GM18499 (cell line): ENCODE measurements around the gene DEFB124.
"Not testable (repeated sequence)": the region's sequence is repeated elsewhere in the genome, so short reads cannot be mapped to it uniquely, and the experiment has no call there.

Source experiments
- ATAC-seq: cut with Tn5 transposase; IDR thresholded peaks from one replicate; pipeline ENCODE4 v1.9.1; 2021; ENCODE audit warnings: moderate number of reproducible peaks; ENCODE audit not compliant: insufficient read depth, unreplicated experiment

DEFB124 gene, protein sequence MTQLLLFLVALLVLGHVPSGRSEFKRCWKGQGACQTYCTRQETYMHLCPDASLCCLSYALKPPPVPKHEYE

DNA sequence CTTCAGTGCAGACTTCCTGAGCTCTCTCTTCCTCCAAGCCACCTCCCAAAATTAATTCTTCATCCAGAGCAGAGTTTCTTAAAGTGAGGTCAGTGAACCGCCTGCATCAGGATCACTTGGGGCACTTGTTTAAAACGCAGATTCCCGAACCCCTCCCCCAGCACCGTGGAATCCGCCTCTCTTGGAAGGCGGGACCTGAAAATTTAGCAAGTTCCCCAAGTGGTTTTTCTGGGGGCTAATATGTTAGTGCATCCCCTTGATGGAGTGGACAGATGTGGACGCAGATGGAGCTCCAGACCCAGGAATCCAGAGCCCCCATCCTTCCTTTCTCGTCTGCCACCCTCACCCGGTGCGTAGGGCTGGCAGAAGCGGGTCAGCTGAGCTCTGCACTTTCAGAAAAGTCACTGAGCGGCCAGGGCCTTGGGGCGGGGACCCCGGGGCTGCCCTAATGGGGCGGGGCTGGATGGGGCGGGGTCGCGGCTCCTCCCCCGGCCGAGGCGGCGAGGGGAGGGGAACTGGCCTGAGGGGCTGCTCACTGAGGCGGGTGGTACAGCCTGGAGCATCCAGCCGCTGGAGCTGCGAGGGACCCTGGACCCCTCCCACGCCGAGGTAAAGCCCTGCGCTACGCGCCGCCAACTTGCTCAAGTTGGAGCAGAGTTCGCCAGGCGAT, at the start of gene DEFB124, which contains the start of gene REM1:
Gene DEFB124 (minus strand): TSS at position 370 of the 670 bp plus-strand sequence. CDS start 2,114 bp downstream, outside the sequence.
Gene REM1 (plus strand): TSS at position 531 of the 670 bp plus-strand sequence. CDS start 1,158 bp downstream, outside the sequence.
- ATAC-seq, result no peak

DNA sequence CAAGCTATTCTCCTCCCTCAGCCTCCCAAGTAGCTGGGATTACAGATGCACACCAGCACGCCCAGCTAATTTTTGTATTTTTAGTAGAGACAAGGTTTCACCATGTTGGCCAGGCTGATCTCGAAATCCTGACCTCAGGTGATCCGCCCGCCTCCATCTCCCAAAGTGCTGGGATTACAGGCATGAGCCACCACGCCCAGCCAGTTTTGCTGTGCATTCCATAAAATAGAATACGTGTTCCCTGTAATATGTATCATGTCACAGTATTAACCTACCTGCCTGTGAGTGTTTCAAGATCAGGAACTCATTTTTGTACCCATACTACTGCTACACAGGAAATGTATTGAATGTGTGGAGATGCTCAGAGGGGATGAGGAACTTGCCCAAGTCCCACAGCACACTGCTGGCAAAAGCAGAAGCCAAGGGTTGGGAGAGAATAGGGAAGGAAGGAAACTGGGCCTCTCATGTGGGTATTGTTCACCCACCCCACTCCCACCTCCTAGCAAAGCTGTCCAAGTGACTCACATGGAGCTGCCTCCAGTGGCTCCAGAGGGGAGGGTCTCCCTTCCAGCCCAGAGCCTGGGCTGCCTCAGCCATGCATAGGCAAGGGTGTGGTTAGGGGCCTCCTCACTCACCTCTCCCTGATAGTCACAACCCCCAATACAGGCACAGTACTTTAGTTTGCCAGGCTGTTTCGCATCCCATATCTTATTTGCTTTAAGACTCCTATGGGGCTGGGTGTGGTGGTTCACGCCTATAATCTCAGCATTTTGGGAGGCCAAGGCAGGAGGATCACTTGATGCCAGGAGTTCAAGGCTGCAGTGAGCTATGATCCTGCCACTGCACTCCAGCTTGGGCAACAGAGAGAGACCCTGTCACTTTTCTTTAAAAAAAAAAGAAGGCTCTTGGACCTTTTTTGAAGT, 48.7 kb upstream of the DEFB124 start:
- ATAC-seq, result no peak

DNA sequence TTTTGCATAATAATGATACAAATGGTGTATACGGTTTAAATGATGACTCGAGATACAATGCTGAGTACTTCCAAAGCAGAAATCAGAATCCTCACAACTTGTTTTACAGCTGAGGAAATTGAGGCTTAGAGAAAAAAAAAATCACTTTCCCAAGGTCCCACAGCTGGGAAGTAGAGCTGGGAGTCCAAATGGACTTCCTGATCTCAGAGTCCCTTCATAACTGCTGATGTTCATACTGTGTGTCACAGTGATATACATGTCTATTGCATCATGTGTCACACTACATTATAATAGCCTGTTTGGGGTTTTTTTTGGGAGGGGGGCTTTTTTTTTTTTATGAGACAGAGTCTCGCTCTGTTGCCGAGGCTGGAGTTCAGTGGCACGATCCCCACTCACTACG, 47.8 kb upstream of the DEFB124 start:
- no peak for ATAC-seq

DNA sequence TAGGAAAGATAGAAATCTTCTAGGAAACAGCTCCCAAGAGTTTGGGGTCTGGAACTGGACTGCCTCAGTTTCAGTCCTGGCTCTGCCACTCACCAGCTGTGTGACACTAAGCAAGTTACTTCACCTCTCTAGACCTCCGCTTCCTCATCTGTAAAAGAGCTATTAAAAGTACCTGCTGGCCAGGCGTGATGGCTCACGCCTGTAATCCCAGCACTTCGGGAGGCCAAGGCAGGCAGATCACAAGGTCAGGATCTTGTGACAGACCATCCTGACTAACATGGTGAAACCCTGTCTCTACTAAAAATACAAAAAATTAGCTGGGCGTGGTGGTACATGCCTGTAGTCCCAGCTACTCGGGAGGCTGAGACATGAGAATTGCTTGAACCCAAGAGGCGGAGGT, 46.3 kb upstream of the DEFB124 start:
- ATAC-seq, result not testable (repeated sequence)

GRCh38 chr20:31517373-31517772, 42.4 kb upstream of the DEFB124 start:
- no peak for ATAC-seq

DNA sequence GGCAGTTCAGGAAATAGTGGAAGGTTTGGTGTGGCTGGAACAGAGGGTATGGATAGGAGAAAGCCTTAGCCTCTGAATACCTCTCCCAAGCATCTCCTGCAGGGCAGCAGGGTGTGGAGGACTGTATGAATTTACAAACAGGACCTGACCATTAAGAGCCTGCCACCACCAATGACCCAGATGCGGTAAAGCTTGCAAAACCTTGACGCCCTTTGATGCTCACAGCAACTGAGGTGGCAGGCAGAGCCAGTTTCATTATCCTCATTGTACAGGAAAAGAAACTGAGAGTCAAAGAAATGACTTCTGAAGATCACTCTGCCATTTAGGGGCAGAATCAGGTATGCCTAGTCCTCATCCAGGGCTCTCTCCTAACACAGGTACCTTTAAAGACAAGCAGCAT, 41.7 kb upstream of the DEFB124 start:
- no peak for ATAC-seq

- no peak for ATAC-seq
Measured at GRCh38 chr20:31516166-31516565, 41.2 kb upstream of the DEFB124 start.

DNA sequence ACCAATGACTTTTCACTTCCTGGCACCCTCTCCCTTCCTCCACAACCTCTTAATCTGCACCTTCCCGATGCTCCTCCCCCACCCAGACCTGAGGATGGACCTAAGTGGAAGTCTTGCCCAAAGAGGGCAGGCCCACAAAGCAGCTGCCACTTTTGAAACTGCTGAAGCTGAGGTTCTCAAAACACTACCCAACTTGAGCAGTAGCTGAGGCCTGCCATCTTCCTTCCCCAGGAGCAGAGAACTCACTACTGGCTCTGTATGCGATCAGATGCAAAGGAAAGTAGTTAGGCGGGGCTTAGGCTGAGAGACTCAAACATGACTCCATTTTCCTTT, 40.8 kb upstream of the DEFB124 start:
- ATAC-seq, result no peak

- ATAC-seq, result no peak
Measured at GRCh38 chr20:31515072-31515774, 40.3 kb upstream of the DEFB124 start.

- peak; percentile 50 for ATAC-seq
Measured at GRCh38 chr20:31514154-31515071, 39.5 kb upstream of the DEFB124 start, which contains the start of gene HM13. Gene HM13 (plus strand): TSS chr20:31514442. CDS start chr20:31514552, 110 bp downstream.

GRCh38 chr20:31508517-31509244, 33.8 kb upstream of the DEFB124 start:
- ATAC-seq, result no peak

GRCh38 chr20:31505903-31506302, 31.0 kb upstream of the DEFB124 start:
- no peak for ATAC-seq

DNA sequence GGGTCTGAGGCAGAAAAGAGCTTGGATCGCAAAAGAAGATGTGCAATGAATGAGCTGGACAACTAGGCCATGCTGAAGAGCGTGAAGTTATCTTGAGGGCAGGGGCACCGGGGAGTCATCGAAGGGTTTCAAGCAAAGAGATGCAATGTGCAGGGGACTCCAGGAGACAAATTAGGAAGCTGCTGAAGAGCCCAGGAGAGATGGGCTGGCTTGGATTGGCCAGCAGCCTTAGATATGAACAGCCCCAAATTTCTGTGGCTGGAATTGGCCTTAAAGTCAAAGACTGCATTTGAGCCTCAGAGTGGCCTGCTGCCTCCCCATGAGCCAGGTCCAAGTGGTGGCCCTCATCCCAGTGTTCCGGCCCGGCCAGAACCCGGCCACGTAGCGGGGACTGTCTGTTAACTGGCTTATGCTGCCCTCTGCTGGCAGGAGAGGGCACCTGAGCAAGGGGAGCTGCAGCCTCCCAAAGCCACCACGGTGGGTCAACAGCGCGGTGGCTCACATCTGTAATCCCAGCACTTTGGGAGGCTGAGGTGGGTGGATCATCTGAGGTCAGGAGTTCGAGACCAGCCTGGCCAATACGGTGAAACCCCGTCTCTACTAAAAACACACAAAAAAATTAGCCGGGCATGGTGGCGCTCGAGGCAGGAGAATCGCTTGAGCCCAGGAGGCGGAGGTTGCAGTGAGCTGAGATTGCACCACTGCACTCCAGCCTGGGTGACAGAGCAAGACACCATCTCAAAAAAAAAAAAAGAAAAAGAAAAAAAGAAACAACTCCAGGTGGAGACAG, 28.2 kb upstream of the DEFB124 start:
- ATAC-seq, result peak; percentile 81

DNA sequence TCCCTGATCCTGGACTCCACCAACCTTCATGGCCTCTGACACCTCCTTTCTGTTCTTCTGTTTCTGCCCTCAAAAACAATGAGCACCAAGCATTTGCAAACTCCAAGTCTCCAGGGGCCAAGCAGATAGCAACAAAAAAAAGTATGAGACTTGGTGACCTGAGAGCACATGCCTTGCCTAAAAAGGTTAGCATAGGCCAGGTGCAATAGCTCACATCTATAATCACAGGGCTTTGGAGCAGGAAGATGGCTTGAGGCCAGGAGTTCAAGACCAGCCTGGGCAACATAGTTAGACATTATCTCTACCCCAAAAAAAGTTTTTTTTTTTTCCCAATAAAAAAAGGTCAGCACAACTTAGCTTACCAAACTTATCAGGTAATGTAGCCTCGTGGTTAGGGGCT, 25.6 kb upstream of the DEFB124 start:
- no peak for ATAC-seq

DNA sequence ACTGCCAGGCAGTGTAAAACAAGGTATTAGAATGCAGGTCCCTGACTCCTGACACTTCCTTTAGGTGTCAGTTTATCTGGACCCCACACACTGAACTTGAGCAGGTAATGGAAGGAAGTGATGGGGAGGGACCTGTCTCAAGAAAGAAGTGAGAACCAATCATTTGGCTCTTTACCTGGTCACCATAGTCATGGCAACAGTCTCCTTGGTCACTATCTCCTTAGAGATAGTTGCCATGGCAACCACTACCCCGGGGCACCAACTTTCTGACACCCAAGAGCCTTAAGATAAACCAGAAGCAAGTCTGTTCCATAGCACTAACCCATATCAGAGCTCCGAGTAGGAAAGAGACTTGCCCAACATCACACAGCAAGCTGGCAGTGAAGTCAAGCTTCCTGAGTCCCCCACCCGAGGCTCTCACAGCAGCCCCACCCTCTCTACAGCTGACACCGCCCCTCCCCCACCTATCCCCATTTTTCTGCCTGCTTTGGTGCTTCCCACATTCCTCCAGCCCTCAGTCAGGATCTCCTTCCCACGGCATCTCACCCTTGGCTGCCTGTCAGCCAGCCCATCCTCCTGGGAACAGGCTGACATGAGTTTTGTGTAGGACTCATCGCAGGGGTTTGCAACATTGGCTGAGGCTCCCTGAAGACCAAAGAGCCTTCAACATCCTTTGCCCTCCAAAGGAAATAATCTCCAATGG, 23.1 kb upstream of the DEFB124 start:
- ATAC-seq, result no peak

DNA sequence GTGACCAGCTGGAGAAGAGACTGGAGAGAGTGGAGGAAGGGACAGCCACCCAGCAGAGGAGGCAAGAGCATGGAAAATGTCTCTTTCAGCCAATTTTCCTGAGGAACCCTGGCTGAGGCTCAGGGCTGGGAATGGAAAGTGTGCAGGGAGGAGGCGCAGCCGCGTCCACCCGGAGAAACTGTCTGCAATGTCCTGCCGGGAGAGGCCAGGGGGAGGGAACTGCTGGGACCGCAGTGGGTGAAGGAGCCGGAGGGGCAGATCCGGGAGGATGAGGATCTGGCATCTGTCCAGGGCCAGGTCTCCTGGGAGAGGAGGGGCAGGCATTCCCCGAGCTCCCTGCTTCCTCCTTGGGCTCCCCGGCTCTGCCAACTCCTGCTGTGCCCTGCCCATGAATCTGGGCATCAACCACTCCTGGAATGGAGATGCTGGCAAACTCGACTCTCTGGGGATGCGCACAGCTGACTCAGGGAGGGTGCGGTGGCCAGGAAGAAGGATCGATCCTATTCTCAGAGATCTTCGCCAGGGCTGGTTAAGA, 21.9 kb upstream of the DEFB124 start:
- ATAC-seq, result no peak

- ATAC-seq, result no peak
Measured at GRCh38 chr20:31494131-31494530, 19.2 kb upstream of the DEFB124 start.
